ENCODE data around the gene NEDD9.

The NEDD9 gene

GRCh38 chr6:11179088-11179418 is 53.4 kb downstream of the NEDD9 start:
- ChIA-PET POLR2A (no interaction called here), CTCF (interaction anchor here (1.0 kb wide), 1 partner anchor 12 kb away, joined by 5 read pairs; no protein-coding TSS in a partner anchor)
- Histone ChIP-seq H3K9me3 (ENCODE audit: control insufficient read depth, insufficient read depth, low read depth, low read length) (no peaks in the 10 kb centered on the region), H3K27ac (ENCODE audit: extremely low read depth, low read depth, low read length) (no peak overlapping the region), H3K4me1 (ENCODE audit: control insufficient read depth, insufficient read depth, low read length) (no peaks in the 10 kb centered on the region), H3K36me3 (ENCODE audit: control insufficient read depth in 2 of 2, insufficient read depth in 1 of 2, low read length in 2 of 2) (peaks cover 0 to 4% of the 10 kb centered on the region in 2 experiments; a peak in 1 of 3 replicates), H3K4me3 (ENCODE audit: low read depth, low read length) (no peak overlapping the region)
- TF ChIP-seq ZFP3 (tag by site-specific recombination; IDR thresholded peaks at IDR 0.05; ENCODE audit: low read depth) (no peak), RBAK (tag by site-specific recombination; IDR thresholded peaks at IDR 0.05) (no peak), ELK4 (IDR thresholded peaks at IDR 0.05; ENCODE audit: borderline replicate concordance, low read depth, low read length) (no peak), HOXA7 (CRISPR knock-in tag; IDR thresholded peaks at IDR 0.05; ENCODE audit: borderline replicate concordance) (no peak), ZNF280C (tag by site-specific recombination; IDR thresholded peaks at IDR 0.05) (no peak)
- TF ChIP-seq, protein P1, sequence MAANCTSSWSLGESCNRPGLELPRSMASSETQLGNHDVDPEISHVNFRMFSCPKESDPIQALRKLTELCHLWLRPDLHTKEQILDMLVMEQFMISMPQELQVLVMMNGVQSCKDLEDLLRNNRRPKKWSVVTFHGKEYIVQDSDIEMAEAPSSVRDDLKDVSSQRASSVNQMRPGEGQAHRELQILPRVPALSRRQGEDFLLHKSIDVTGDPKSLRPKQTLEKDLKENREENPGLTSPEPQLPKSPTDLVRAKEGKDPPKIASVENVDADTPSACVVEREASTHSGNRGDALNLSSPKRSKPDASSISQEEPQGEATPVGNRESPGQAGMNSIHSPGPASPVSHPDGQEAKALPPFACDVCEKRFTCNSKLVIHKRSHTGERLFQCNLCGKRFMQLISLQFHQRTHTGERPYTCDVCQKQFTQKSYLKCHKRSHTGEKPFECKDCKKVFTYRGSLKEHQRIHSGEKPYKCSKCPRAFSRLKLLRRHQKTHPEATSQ (tag by site-specific recombination; IDR thresholded peaks at IDR 0.05) = no peak

- Histone ChIP-seq H3K36me3 (ENCODE audit: control insufficient read depth in 2 of 2, insufficient read depth in 1 of 2, low read length in 2 of 2) (no peaks in the 10 kb centered on the region), H3K9me3 (ENCODE audit: control insufficient read depth, insufficient read depth, low read depth, low read length) (no peaks in the 10 kb centered on the region), H3K27ac (ENCODE audit: extremely low read depth, low read depth, low read length) (no peak overlapping the region), H3K4me3 (ENCODE audit: low read depth, low read length) (no peak overlapping the region), H3K4me1 (ENCODE audit: control insufficient read depth, insufficient read depth, low read length) (peaks cover 5% of the 10 kb centered on the region; the same call in 1 of the 2 replicates)
- POLR2A ChIA-PET = no interaction called here
- CTCF ChIA-PET = interaction anchor here (0.9 to 4.3 kb wide), 3 partner anchors 20 to 319 kb away, joined by 4 to 34 read pairs (median 5); no protein-coding TSS in a partner anchor
- TF ChIP-seq ZNF214 (tag by site-specific recombination; IDR thresholded peaks at IDR 0.05; ENCODE audit: borderline replicate concordance) (no peak), ZEB2 (tag by site-specific recombination; IDR thresholded peaks at IDR 0.05) (no peak), KLF10 (tag by site-specific recombination; IDR thresholded peaks at IDR 0.05) (no peak), ZXDB (tag by site-specific recombination; IDR thresholded peaks at IDR 0.05) (no peak), ZNF174 (tag by site-specific recombination; IDR thresholded peaks at IDR 0.05) (no peak), HIC1 (tag by site-specific recombination; IDR thresholded peaks at IDR 0.05) (no peak), ZSCAN30 (tag by site-specific recombination; IDR thresholded peaks at IDR 0.05) (no peak), ZFP69B (tag by site-specific recombination; IDR thresholded peaks at IDR 0.05) (no peak), ZNF777 (tag by site-specific recombination; IDR thresholded peaks at IDR 0.05; ENCODE audit: borderline replicate concordance) (no peak), ZNF830 (tag by site-specific recombination; IDR thresholded peaks at IDR 0.05; ENCODE audit: low read depth) (no peak), ZNF133 (tag by site-specific recombination; IDR thresholded peaks at IDR 0.05) (no peak)
- TF ChIP-seq, protein P2, sequence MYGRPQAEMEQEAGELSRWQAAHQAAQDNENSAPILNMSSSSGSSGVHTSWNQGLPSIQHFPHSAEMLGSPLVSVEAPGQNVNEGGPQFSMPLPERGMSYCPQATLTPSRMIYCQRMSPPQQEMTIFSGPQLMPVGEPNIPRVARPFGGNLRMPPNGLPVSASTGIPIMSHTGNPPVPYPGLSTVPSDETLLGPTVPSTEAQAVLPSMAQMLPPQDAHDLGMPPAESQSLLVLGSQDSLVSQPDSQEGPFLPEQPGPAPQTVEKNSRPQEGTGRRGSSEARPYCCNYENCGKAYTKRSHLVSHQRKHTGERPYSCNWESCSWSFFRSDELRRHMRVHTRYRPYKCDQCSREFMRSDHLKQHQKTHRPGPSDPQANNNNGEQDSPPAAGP (tag by site-specific recombination; IDR thresholded peaks at IDR 0.05) = no peak
- TF ChIP-seq, protein P3, sequence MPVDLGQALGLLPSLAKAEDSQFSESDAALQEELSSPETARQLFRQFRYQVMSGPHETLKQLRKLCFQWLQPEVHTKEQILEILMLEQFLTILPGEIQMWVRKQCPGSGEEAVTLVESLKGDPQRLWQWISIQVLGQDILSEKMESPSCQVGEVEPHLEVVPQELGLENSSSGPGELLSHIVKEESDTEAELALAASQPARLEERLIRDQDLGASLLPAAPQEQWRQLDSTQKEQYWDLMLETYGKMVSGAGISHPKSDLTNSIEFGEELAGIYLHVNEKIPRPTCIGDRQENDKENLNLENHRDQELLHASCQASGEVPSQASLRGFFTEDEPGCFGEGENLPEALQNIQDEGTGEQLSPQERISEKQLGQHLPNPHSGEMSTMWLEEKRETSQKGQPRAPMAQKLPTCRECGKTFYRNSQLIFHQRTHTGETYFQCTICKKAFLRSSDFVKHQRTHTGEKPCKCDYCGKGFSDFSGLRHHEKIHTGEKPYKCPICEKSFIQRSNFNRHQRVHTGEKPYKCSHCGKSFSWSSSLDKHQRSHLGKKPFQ (tag by site-specific recombination; IDR thresholded peaks at IDR 0.05) = no peak
These were observed 55.2 kb downstream of the NEDD9 start for GRCh38 chr6:11177271-11177670.
